Stimulated activated naive CD8-positive, alpha-beta T cell treated with anti-CD3 and anti-CD28 coated beads, Interleukin-15, amount 100 ng/mL, for 72 hours (primary cell): ENCODE data around the gene TOX2.

Source experiments
- ATAC-seq: fragments of 150-1000 bp; cut with Tn5 transposase; 2 replicates; pipeline ENCODE4 v1.10.0; 2021; ENCODE audit warnings: mild to moderate bottlenecking, moderate library complexity
- DNase-seq, 2 donors: peaks; one replicate each; pipeline ENCODE4 v3.0.0; 2021 to 2022
- H3K27ac Mint-ChIP-seq, 2 donors: one replicate each; pipeline ENCODE4 v1.8.0; 2022; ENCODE audit warnings: mild to moderate bottlenecking in 2 of 2, mixed read lengths in 2 of 2, moderate library complexity in 2 of 2
- H3K27me3 Mint-ChIP-seq: one replicate; pipeline ENCODE4 v1.8.0; 2022; ENCODE audit warnings: mixed read lengths
- H3K4me1 Mint-ChIP-seq: one replicate; pipeline ENCODE4 v1.8.0; 2022; ENCODE audit warnings: mild to moderate bottlenecking, mixed read lengths
- H3K4me3 Mint-ChIP-seq, 2 donors: one replicate each; pipeline ENCODE4 v1.8.0; 2022; ENCODE audit warnings: mild to moderate bottlenecking in 2 of 2, mixed read lengths in 2 of 2, moderate library complexity in 1 of 2
- H3K9me3 Mint-ChIP-seq, 2 donors: one replicate each; pipeline ENCODE4 v1.8.0; 2022; ENCODE audit warnings: mixed read lengths in 2 of 2

The TOX2 gene, protein sequence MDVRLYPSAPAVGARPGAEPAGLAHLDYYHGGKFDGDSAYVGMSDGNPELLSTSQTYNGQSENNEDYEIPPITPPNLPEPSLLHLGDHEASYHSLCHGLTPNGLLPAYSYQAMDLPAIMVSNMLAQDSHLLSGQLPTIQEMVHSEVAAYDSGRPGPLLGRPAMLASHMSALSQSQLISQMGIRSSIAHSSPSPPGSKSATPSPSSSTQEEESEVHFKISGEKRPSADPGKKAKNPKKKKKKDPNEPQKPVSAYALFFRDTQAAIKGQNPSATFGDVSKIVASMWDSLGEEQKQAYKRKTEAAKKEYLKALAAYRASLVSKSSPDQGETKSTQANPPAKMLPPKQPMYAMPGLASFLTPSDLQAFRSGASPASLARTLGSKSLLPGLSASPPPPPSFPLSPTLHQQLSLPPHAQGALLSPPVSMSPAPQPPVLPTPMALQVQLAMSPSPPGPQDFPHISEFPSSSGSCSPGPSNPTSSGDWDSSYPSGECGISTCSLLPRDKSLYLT

GRCh38 chr20:43914311-43915210, at the start of gene TOX2:
Gene TOX2 (plus strand): TSS chr20:43914852. CDS start chr20:43914892, 40 bp downstream.
- H3K4me1 Mint-ChIP-seq, result peaks cover 47% of the 10 kb centered on the region

DNA sequence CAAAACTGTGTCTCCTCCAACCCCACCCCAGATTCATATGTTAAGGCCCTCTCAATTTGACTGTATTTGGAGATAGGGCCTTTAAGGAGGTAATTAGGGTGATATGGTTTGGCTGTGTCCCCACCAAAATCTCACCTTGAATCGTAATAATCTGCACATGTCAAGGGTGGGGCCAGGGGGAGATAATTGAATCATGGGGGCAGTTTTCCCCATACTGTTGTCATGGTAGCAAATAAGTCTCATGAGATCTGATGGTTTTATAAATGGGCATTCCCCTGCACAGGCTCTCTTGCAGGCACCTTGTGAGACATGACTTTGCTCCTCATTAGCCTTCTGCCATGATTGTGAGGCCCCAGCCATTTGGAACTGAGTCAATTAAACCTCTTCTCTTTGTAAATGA, 46.6 kb upstream of the TOX2 start:
- ATAC-seq (no peak), DNase-seq (no peak)
- Mint-ChIP-seq H3K4me1 (no peaks in the 10 kb centered on the region), H3K4me3 (no peak overlapping the region), H3K27me3 (peaks cover 10% of the 10 kb centered on the region), H3K27ac (no peak overlapping the region), H3K9me3 (no peaks in the 10 kb centered on the region)

More at GRCh38 chr20:43914311-43915210, at the start of gene TOX2:
- peak; percentile 48 to 51 for DNase-seq
- H3K27ac Mint-ChIP-seq, result peak within 1 kb of the TSS; percentile 72 to 81
- peak; percentile 68 for ATAC-seq
- peak within 1 kb of the TSS; percentile 84 to 91 for H3K4me3 Mint-ChIP-seq
- peaks cover 24 to 27% of the 10 kb centered on the region in 2 donors for H3K9me3 Mint-ChIP-seq
- peaks cover 80% of the 10 kb centered on the region for H3K27me3 Mint-ChIP-seq

GRCh38 chr20:43870484-43870883, 44.2 kb upstream of the TOX2 start:
- Mint-ChIP-seq H3K27ac (no peak overlapping the region), H3K9me3 (peaks cover 0 to 1% of the 10 kb centered on the region in 2 donors), H3K4me3 (no peak overlapping the region), H3K27me3 (peaks cover 15% of the 10 kb centered on the region), H3K4me1 (no peaks in the 10 kb centered on the region)
- ATAC-seq (no peak), DNase-seq (no peak)

DNA sequence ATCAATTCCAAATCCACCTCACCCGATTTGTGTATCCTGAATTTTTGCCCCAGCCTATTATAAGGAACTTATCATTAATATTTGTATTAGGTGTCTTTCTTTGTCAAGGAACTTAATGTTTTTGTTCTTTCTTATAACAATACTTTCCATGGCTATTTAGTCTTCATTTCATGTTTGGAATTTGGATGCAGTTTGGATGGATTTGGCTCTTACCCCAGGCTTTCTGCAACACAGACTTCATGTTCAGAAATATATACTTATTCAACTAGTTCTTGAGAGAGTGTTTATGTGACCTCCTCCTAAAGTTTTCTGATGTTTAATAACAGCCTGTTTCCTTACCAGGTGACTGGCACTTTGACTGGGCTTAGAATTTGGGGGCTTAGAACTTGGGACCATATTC, 35.9 kb upstream of the TOX2 start:
- Mint-ChIP-seq H3K4me1 (no peaks in the 10 kb centered on the region), H3K4me3 (no peak overlapping the region), H3K27me3 (peaks cover 31% of the 10 kb centered on the region), H3K9me3 (peaks cover 0 to 7% of the 10 kb centered on the region in 2 donors), H3K27ac (no peak overlapping the region)
- DNase-seq (no peak), ATAC-seq (no peak)

DNA sequence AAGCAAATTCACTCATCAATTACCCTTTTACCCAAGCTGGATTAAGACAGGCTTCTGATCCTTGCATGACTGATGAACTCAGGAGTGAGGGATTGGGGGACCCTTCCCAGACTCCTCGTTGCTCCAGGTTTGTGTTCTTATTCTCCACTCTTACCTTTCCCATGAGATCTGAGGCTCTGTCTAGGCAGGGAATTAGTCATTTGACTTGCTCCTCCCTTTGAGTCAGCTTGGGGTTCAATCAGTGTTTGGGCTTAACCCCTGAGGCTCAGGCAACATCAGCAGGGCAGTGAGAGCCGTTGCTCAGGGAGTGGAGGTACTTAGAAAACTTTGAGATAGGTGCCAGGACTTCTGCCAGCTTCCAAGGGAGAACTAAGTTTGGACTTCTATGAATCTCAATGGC, 20.7 kb upstream of the TOX2 start:
- Mint-ChIP-seq H3K27ac (no peak overlapping the region), H3K27me3 (peaks cover 30% of the 10 kb centered on the region), H3K4me3 (no peak overlapping the region), H3K9me3 (peaks cover 23 to 37% of the 10 kb centered on the region in 2 donors), H3K4me1 (no peaks in the 10 kb centered on the region)
- DNase-seq (no peak), ATAC-seq (no peak)

GRCh38 chr20:43894491-43894890, 20.2 kb upstream of the TOX2 start:
- H3K27ac Mint-ChIP-seq, result peak overlapping the region in 1 of 2 donors; percentile 67
- H3K27me3 Mint-ChIP-seq, result peaks cover 25% of the 10 kb centered on the region
- no peaks in the 10 kb centered on the region for H3K4me1 Mint-ChIP-seq
- peaks cover 20 to 32% of the 10 kb centered on the region in 2 donors for H3K9me3 Mint-ChIP-seq
- no peak for ATAC-seq
- H3K4me3 Mint-ChIP-seq, result no peak overlapping the region
- DNase-seq, result no peak

DNA sequence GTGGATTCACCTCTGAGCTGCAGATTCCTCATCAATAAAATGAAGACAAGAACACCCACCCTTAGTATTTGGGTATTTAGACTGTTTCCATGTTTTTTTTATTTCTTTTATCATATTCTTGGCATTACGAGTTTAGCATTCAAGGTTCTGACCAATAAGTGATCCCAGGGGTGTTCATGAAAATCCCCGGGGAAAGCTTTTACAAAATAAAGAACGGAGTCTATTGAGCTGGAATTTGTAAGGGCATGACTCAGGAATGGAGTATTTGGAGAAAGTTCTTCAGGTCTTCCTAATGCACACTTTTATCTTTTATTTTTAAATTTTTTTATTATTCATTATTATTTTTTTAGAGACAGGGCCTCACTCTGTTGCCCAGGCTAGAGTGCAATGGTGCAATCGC, 19.4 kb upstream of the TOX2 start:
- H3K27me3 Mint-ChIP-seq, result peaks cover 18% of the 10 kb centered on the region
- DNase-seq, result no peak
- no peak overlapping the region for H3K27ac Mint-ChIP-seq
- no peaks in the 10 kb centered on the region for H3K4me1 Mint-ChIP-seq
- peaks cover 14 to 25% of the 10 kb centered on the region in 2 donors for H3K9me3 Mint-ChIP-seq
- H3K4me3 Mint-ChIP-seq, result no peak overlapping the region
- ATAC-seq, result no peak

GRCh38 chr20:43899274-43900120, 15.2 kb upstream of the TOX2 start:
- Mint-ChIP-seq H3K4me3 (no peak overlapping the region), H3K27me3 (peaks cover 26% of the 10 kb centered on the region), H3K9me3 (peaks cover 4 to 11% of the 10 kb centered on the region in 2 donors), H3K27ac (no peak overlapping the region), H3K4me1 (no peaks in the 10 kb centered on the region)
- ATAC-seq, result no peak
- no peak for DNase-seq

DNA sequence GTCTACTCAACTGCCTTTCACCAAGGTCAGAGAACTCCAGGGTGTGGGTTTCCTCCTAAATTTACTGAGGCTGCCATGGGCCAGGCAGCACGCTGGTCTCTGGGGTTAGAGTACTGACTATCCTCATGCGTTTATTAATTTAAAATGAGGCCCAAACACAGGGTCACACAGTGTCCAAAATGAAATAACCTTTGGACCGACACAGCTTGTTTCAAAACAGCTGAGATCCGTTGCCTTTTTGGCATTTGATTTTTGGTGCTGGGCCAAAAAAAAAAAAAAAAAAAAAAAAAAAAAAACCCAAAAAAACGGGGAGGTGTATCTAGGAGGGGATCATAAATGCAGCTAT, 14.6 kb upstream of the TOX2 start:
- H3K27me3 Mint-ChIP-seq, result peaks cover 26% of the 10 kb centered on the region
- no peaks in the 10 kb centered on the region for H3K4me1 Mint-ChIP-seq
- H3K27ac Mint-ChIP-seq, result no peak overlapping the region
- peaks cover 4 to 11% of the 10 kb centered on the region in 2 donors for H3K9me3 Mint-ChIP-seq
- ATAC-seq (no peak), DNase-seq (no peak)
- no peak overlapping the region for H3K4me3 Mint-ChIP-seq

- Mint-ChIP-seq H3K9me3 (peaks cover 4 to 11% of the 10 kb centered on the region in 2 donors), H3K4me3 (no peak overlapping the region), H3K27me3 (peaks cover 26% of the 10 kb centered on the region), H3K4me1 (no peaks in the 10 kb centered on the region), H3K27ac (no peak overlapping the region)
- no peak for DNase-seq
- no peak for ATAC-seq
Measured at GRCh38 chr20:43900496-43900895, 14.2 kb upstream of the TOX2 start.

DNA sequence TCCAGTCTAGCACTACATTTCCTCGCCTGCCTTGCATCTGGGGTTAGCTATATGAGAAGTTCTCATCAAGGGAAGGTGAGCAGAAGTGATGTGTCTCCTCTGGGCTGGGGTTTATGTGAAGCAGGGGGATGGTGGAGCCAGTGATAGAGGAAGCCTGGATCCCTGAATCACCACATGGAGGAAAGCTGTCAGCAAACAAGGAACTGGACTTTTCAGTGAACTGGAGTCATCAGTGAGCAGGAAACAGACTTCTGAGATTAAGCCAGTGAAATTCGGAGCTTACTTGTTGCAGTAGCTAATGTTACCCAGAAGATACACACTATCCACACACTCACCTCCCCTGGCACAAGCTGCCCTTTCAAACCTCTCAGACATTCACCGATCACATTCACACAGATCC, 13.4 kb upstream of the TOX2 start:
- H3K27ac Mint-ChIP-seq, result peak overlapping the region in 1 of 2 donors; percentile 0
- DNase-seq (no peak), ATAC-seq (no peak)
- H3K27me3 Mint-ChIP-seq, result peaks cover 26% of the 10 kb centered on the region
- H3K4me3 Mint-ChIP-seq, result no peak overlapping the region
- peaks cover 4 to 11% of the 10 kb centered on the region in 2 donors for H3K9me3 Mint-ChIP-seq
- no peaks in the 10 kb centered on the region for H3K4me1 Mint-ChIP-seq

DNA sequence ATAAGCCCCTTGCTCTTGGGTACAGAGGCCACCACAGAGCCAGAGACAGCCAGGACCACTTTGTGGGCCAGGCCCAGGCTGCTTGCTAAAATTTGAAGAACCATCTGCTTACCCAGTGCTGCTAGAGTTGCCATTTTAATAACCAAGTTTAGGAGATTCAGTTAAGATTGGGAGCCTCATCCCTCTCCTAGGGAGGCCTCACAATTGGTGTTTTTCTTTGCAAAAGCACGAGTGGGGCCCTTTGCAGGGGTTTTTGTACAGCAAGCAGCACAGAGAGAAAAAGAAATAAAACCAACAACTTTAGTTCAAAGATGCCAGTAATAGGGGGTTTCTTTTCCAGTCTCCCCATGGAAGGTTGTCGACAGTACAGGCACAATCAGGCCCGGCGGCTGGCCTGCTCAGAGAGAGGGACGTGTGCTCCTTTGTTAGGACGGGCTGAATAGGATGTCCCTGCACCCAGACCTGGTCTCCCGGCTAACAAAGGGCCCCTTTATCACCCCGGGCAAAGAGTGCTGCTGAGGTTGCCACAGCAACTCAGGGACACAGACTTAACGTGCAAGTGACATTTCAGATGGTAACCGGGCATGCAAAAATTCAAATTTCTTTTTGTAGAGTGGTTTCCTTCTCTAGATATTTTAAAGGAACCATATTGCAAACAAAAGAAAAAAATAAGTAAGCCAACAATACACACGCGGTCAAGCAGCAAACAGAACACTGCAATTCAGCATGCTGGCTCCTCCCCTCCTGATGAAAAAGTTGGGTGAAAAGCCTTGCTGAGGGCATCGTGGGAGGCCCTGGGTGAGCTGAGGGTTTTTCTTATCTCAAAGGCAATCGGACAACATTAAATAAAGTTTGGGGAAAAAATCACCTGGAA, 10.5 kb upstream of the TOX2 start:
- DNase-seq (no peak), ATAC-seq (no peak)
- H3K27me3 Mint-ChIP-seq, result peaks cover 17% of the 10 kb centered on the region
- H3K27ac Mint-ChIP-seq, result no peak overlapping the region
- no peaks in the 10 kb centered on the region for H3K4me1 Mint-ChIP-seq
- peaks cover 12 to 26% of the 10 kb centered on the region in 2 donors for H3K9me3 Mint-ChIP-seq
- H3K4me3 Mint-ChIP-seq, result no peak overlapping the region

DNA sequence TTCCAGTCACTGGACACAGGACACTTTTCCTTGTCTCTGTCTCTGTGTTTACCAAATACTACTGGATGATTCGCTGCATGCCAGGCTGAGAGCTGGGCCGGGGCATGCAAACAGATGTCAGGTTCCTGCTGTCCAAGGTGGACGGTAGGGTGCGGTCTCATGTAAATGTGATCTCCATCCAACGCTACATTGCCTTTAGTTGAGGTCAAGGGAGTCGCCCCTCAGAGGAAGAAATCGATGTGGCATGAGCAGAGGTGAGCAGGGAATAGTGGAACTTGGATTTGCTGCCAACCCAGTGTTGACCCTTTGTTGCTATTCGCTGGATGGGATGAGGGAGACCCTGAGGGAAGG, 9.8 kb upstream of the TOX2 start:
- DNase-seq, result no peak
- H3K27me3 Mint-ChIP-seq, result peaks cover 17% of the 10 kb centered on the region
- H3K4me3 Mint-ChIP-seq, result no peak overlapping the region
- ATAC-seq, result no peak
- no peaks in the 10 kb centered on the region for H3K4me1 Mint-ChIP-seq
- H3K27ac Mint-ChIP-seq, result no peak overlapping the region
- H3K9me3 Mint-ChIP-seq, result peaks cover 13 to 30% of the 10 kb centered on the region in 2 donors

GRCh38 chr20:43906505-43907034, 8.1 kb upstream of the TOX2 start:
- peaks cover 13% of the 10 kb centered on the region for H3K4me1 Mint-ChIP-seq
- H3K4me3 Mint-ChIP-seq, result no peak overlapping the region
- peaks cover 15 to 23% of the 10 kb centered on the region in 2 donors for H3K9me3 Mint-ChIP-seq
- ATAC-seq, result no peak
- no peak overlapping the region for H3K27ac Mint-ChIP-seq
- DNase-seq, result no peak
- H3K27me3 Mint-ChIP-seq, result peaks cover 22% of the 10 kb centered on the region
